Breast epithelium (tissue), 3 donors: ENCODE data around the gene ZSWIM8.

Source experiments
- POLR2A ChIP-seq: fragments of 450-650 bp; IDR thresholded peaks from one replicate; pipeline ENCODE4 v1.6.1; 2016; ENCODE audit warnings: antibody characterized with exemption, mild to moderate bottlenecking, moderate library complexity
- TF ChIP-seq, protein P1 (sequence below), 3 donors: fragments of 450-650 bp; IDR thresholded peaks; one replicate each; pipeline ENCODE4 v1.5.1; 2016 to 2017; ENCODE audit warnings: antibody characterized with exemption in 3 of 3, mild to moderate bottlenecking in 3 of 3, moderate library complexity in 3 of 3

DNA sequence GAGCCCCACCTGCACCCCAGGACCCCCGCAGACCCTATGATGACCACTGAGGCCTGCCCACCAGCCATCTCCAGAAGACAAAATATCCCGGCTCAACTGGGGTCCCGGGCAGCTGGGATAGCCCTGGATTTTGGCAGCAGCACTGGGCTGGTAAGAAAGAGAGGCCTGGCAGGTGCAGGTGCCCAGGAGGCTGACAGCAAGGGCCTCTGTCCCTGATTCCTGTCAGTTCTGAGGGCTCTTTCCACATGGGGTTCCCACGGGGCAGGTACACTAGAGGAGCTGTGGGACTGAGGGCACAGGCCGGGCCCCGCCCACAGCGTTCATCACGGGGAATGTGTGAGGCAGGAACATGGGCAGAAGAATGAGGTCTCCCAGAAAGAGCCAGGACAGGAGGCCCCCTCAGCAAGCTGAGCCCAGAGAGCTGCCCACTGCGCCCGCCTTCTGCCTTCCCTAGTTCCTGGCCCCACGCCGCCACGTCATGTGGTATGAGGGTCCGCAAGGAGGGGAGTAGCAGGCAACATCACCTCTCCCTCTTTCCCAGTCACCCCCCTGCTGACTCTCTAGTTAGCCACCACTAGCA lies 38.8 kb downstream of the ZSWIM8 start:
- TF ChIP-seq, protein P1, sequence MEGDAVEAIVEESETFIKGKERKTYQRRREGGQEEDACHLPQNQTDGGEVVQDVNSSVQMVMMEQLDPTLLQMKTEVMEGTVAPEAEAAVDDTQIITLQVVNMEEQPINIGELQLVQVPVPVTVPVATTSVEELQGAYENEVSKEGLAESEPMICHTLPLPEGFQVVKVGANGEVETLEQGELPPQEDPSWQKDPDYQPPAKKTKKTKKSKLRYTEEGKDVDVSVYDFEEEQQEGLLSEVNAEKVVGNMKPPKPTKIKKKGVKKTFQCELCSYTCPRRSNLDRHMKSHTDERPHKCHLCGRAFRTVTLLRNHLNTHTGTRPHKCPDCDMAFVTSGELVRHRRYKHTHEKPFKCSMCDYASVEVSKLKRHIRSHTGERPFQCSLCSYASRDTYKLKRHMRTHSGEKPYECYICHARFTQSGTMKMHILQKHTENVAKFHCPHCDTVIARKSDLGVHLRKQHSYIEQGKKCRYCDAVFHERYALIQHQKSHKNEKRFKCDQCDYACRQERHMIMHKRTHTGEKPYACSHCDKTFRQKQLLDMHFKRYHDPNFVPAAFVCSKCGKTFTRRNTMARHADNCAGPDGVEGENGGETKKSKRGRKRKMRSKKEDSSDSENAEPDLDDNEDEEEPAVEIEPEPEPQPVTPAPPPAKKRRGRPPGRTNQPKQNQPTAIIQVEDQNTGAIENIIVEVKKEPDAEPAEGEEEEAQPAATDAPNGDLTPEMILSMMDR (IDR thresholded peaks at IDR 0.05) = no peak
- TF ChIP-seq POLR2A = no peak
